Muscle of leg (tissue), 11 donors: Measurements from ENCODE around the gene GATAD2A. TPM values are rescaled to one million over a fixed set of nuclear protein-coding genes. Genes with fewer than 3 reads are reported as not detected.
"Not testable (repeated sequence)": the region's sequence is repeated elsewhere in the genome, so short reads cannot be mapped to it uniquely, and the experiment has no call there.

Source experiments
- DNase-seq: peaks from one replicate; pipeline ENCODE4 v3.0.0; 2013
- H3K27ac ChIP-seq: one replicate; pipeline ENCODE4 v1.5.1; 2013; ENCODE audit warnings: mild to moderate bottlenecking, low read length, control low read depth
- H3K27me3 ChIP-seq: one replicate; pipeline ENCODE4 v1.6.1; 2013; ENCODE audit warnings: low read length; ENCODE audit not compliant: control insufficient read depth, insufficient read depth
- H3K36me3 ChIP-seq: one replicate; pipeline ENCODE4 v1.6.1; 2013; ENCODE audit warnings: low read length; ENCODE audit not compliant: control insufficient read depth, insufficient read depth
- H3K4me1 ChIP-seq: one replicate; pipeline ENCODE4 v1.6.1; 2013; ENCODE audit warnings: low read length; ENCODE audit not compliant: control insufficient read depth, insufficient read depth
- H3K4me3 ChIP-seq: one replicate; pipeline ENCODE4 v1.5.1; 2013; ENCODE audit warnings: low read length, control low read depth
- H3K9me3 ChIP-seq: replicated peaks from 2 replicates; pipeline ENCODE4 v1.6.1; 2013; ENCODE audit warnings: low read depth, low read length; ENCODE audit not compliant: control insufficient read depth
- WGBS: methylation state at CpG from one replicate; pipeline ENCODE4 v1.1.5; 2013; ENCODE audit warnings: missing lambda C conversion rate; ENCODE audit not compliant: insufficient coverage; 5-methylcytosine and 5-hydroxymethylcytosine counted together
- polyA plus RNA-seq, 8 donors: library from polyadenylated mRNA; unstranded; fragments of 120-200 nt; gene quantifications; one replicate each; pipeline versions ENCODE4 v1.2.1 to v1.2.3, GENCODE V29; 2013; ENCODE audit warnings: inconsistent platforms in 1 of 8, low replicate concordance in 1 of 8; ENCODE audit not compliant: insufficient read length in 8 of 8, insufficient read depth in 1 of 8
- total RNA-seq: library from RNA; stranded (reverse); fragments of 120-200 nt; gene quantifications from one replicate; pipeline ENCODE4 v1.2.4, GENCODE V29; 2013

The GATAD2A gene
- total and polyA plus RNA-seq, 9 donors: 25.1 to 62.2 (median 49.8) TPM

GRCh38 chr19:19372656-19373416 is 32.6 kb upstream of the GATAD2A start:
- Histone ChIP-seq H3K27ac (peak overlapping the region; percentile 77), H3K36me3 (no peaks in the 10 kb centered on the region), H3K4me3 (no peak overlapping the region), H3K4me1 (peaks cover 6% of the 10 kb centered on the region), H3K9me3 (no peaks in the 10 kb centered on the region), H3K27me3 (no peaks in the 10 kb centered on the region)
- 58% methylated on average over 5 of the region's 8 CpGs for WGBS
- DNase-seq: peak; percentile 74

- no peaks in the 10 kb centered on the region for H3K36me3 ChIP-seq
- H3K27ac ChIP-seq: no peak overlapping the region
- H3K4me1 ChIP-seq: peaks cover 6% of the 10 kb centered on the region
- no peaks in the 10 kb centered on the region for H3K27me3 ChIP-seq
- 17% methylated on average over 1 of the region's 2 CpGs for WGBS
- no peak overlapping the region for H3K4me3 ChIP-seq
- H3K9me3 ChIP-seq: peaks cover 1% of the 10 kb centered on the region
- DNase-seq: no peak
These were observed 25.9 kb upstream of the GATAD2A start for GRCh38 chr19:19379527-19379926.

- H3K4me3 ChIP-seq, H3K27me3 ChIP-seq, DNase-seq, H3K36me3 ChIP-seq, H3K27ac ChIP-seq, H3K9me3 ChIP-seq: not testable (repeated sequence)
- 86% methylated on average over 8 of the region's 12 CpGs for WGBS
- H3K4me1 ChIP-seq: peaks cover 12% of the 10 kb centered on the region
These were observed 25.2 kb upstream of the GATAD2A start for GRCh38 chr19:19380316-19380715.

- H3K4me3 ChIP-seq: no peak overlapping the region
- peaks cover 2% of the 10 kb centered on the region for H3K9me3 ChIP-seq
- H3K36me3 ChIP-seq: no peaks in the 10 kb centered on the region
- no peaks in the 10 kb centered on the region for H3K27me3 ChIP-seq
- no peak for DNase-seq
- WGBS: 100% methylated on average over 1 of the region's 11 CpGs
- H3K27ac ChIP-seq: no peak overlapping the region
- H3K4me1 ChIP-seq: peaks cover 14% of the 10 kb centered on the region
These were observed 24.2 kb upstream of the GATAD2A start for GRCh38 chr19:19381007-19381926.

- no peak for DNase-seq
- Histone ChIP-seq H3K27me3 (no peaks in the 10 kb centered on the region), H3K4me3 (no peak overlapping the region), H3K27ac (no peak overlapping the region), H3K36me3 (no peaks in the 10 kb centered on the region), H3K9me3 (peaks cover 2% of the 10 kb centered on the region), H3K4me1 (peaks cover 22% of the 10 kb centered on the region)
- 95% methylated on average over 5 of the region's 8 CpGs for WGBS
These were observed 23.4 kb upstream of the GATAD2A start for GRCh38 chr19:19382118-19382517.

- Histone ChIP-seq H3K27ac (peak overlapping the region; percentile 81), H3K36me3 (no peaks in the 10 kb centered on the region)
These were observed 21.0 kb upstream of the GATAD2A start for GRCh38 chr19:19384486-19384885.

GRCh38 chr19:19385131-19385895 is 20.2 kb upstream of the GATAD2A start:
- peaks cover 2% of the 10 kb centered on the region for H3K9me3 ChIP-seq
- peak overlapping the region; percentile 49 for H3K4me3 ChIP-seq
- H3K27me3 ChIP-seq: no peaks in the 10 kb centered on the region
- peak; percentile 100 for DNase-seq
- peaks cover 46% of the 10 kb centered on the region for H3K4me1 ChIP-seq
- H3K36me3 ChIP-seq: no peaks in the 10 kb centered on the region
- peak overlapping the region; percentile 81 for H3K27ac ChIP-seq
- under 1% methylated on average over 75 of the region's 75 CpGs for WGBS

More at GRCh38 chr19:19384486-19384885, 21.0 kb upstream of the GATAD2A start:
- Histone ChIP-seq H3K4me3 (peak overlapping the region; percentile 49), H3K4me1 (peaks cover 38% of the 10 kb centered on the region), H3K9me3 (peaks cover 2% of the 10 kb centered on the region), H3K27me3 (no peaks in the 10 kb centered on the region)
- 62% methylated on average over 4 of the region's 13 CpGs for WGBS
- DNase-seq: no peak

- Histone ChIP-seq H3K9me3 (peaks cover 2% of the 10 kb centered on the region), H3K36me3 (no peaks in the 10 kb centered on the region), H3K4me3 (peak overlapping the region; percentile 79), H3K27ac (peak overlapping the region; percentile 82), H3K4me1 (peaks cover 46% of the 10 kb centered on the region), H3K27me3 (no peaks in the 10 kb centered on the region)
- DNase-seq: no peak
- WGBS: 2% methylated on average over 64 of the region's 75 CpGs
These were observed 19.3 kb upstream of the GATAD2A start for GRCh38 chr19:19385896-19386869.

- no peaks in the 10 kb centered on the region for H3K27me3 ChIP-seq
- H3K4me3 ChIP-seq: peak overlapping the region; percentile 79
- peaks cover 46% of the 10 kb centered on the region for H3K4me1 ChIP-seq
- H3K9me3 ChIP-seq: peaks cover 2% of the 10 kb centered on the region
- H3K27ac ChIP-seq: no peak overlapping the region
- no peak for DNase-seq
- no peaks in the 10 kb centered on the region for H3K36me3 ChIP-seq
- WGBS: 54% methylated on average over 2 of the region's 5 CpGs
These were observed 18.4 kb upstream of the GATAD2A start for GRCh38 chr19:19387108-19387507.
